Measurements from ENCODE around the gene KIRREL3.

Gene KIRREL3

GRCh38 chr11:127000291-127000968 lies at the start of gene KIRREL3:
Gene KIRREL3, minus strand, starts transcription at chr11:127000770.
- peaks cover 52% of the 10 kb centered on the region for H3K27me3 ChIP-seq (ENCODE audit: low read depth)
- no peaks in the 10 kb centered on the region for H3K9me3 ChIP-seq
- in situ Hi-C loops (cut with MboI; ENCODE audit: low sequenced_read_pairs), result no loop called here
- no peak within 1 kb of the TSS for H3K4me3 ChIP-seq
- no peaks in the 10 kb centered on the region for H3K36me3 ChIP-seq (replicated peaks)
- no peaks in the 10 kb centered on the region for H3K4me1 ChIP-seq
- DNase-seq (ENCODE audit: low spot score in 2 of 2), result no peak

GRCh38 chr11:127050186-127050585 lies 49.6 kb upstream of the KIRREL3 start:
- Histone ChIP-seq H3K4me1 (no peaks in the 10 kb centered on the region), H3K36me3 (replicated peaks) (no peaks in the 10 kb centered on the region), H3K27me3 (ENCODE audit: low read depth) (no peaks in the 10 kb centered on the region), H3K4me3 (no peak overlapping the region), H3K9me3 (no peaks in the 10 kb centered on the region)
- in situ Hi-C loops (cut with MboI; ENCODE audit: low sequenced_read_pairs), result no loop called here
- DNase-seq (ENCODE audit: low spot score in 2 of 2), result no peak

GRCh38 chr11:127049486-127049885 lies 48.9 kb upstream of the KIRREL3 start:
- in situ Hi-C loops (cut with MboI; ENCODE audit: low sequenced_read_pairs), result no loop called here
- Histone ChIP-seq H3K4me1 (no peaks in the 10 kb centered on the region), H3K4me3 (no peak overlapping the region), H3K27me3 (ENCODE audit: low read depth) (no peaks in the 10 kb centered on the region), H3K9me3 (no peaks in the 10 kb centered on the region), H3K36me3 (replicated peaks) (no peaks in the 10 kb centered on the region)
- DNase-seq (ENCODE audit: low spot score in 2 of 2), result no peak

GRCh38 chr11:127044535-127044934 lies 44.0 kb upstream of the KIRREL3 start:
- Histone ChIP-seq H3K4me3 (no peak overlapping the region), H3K27me3 (ENCODE audit: low read depth) (peaks cover 5% of the 10 kb centered on the region; the same call in 1 of the 2 replicates), H3K9me3 (no peaks in the 10 kb centered on the region), H3K4me1 (no peaks in the 10 kb centered on the region), H3K36me3 (replicated peaks) (no peaks in the 10 kb centered on the region)
- in situ Hi-C loops (cut with MboI; ENCODE audit: low sequenced_read_pairs), result no loop called here
- no peak for DNase-seq (ENCODE audit: low spot score in 2 of 2)

- Histone ChIP-seq H3K4me3 (no peak overlapping the region), H3K36me3 (replicated peaks) (no peaks in the 10 kb centered on the region), H3K27me3 (ENCODE audit: low read depth) (peaks cover 5% of the 10 kb centered on the region; the same call in 1 of the 2 replicates), H3K4me1 (no peaks in the 10 kb centered on the region), H3K9me3 (no peaks in the 10 kb centered on the region)
- DNase-seq (ENCODE audit: low spot score in 2 of 2), result no peak
- in situ Hi-C loops (cut with MboI; ENCODE audit: low sequenced_read_pairs), result no loop called here
These were observed 41.9 kb upstream of the KIRREL3 start for GRCh38 chr11:127042445-127042844.

GRCh38 chr11:127039591-127039990 lies 39.0 kb upstream of the KIRREL3 start:
- Histone ChIP-seq H3K36me3 (replicated peaks) (no peaks in the 10 kb centered on the region), H3K4me3 (no peak overlapping the region), H3K4me1 (no peaks in the 10 kb centered on the region), H3K9me3 (no peaks in the 10 kb centered on the region), H3K27me3 (ENCODE audit: low read depth) (peaks cover 5% of the 10 kb centered on the region; the same call in 1 of the 2 replicates)
- DNase-seq (ENCODE audit: low spot score in 2 of 2), result no peak
- in situ Hi-C loops (cut with MboI; ENCODE audit: low sequenced_read_pairs), result no loop called here

GRCh38 chr11:127037596-127037995 lies 37.0 kb upstream of the KIRREL3 start:
- H3K9me3 ChIP-seq, result no peaks in the 10 kb centered on the region
- no peaks in the 10 kb centered on the region for H3K4me1 ChIP-seq
- in situ Hi-C loops (cut with MboI; ENCODE audit: low sequenced_read_pairs), result no loop called here
- H3K36me3 ChIP-seq (replicated peaks), result no peaks in the 10 kb centered on the region
- peaks cover 5% of the 10 kb centered on the region; the same call in 1 of the 2 replicates for H3K27me3 ChIP-seq (ENCODE audit: low read depth)
- H3K4me3 ChIP-seq, result no peak overlapping the region
- no peak for DNase-seq (ENCODE audit: low spot score in 2 of 2)

- DNase-seq (ENCODE audit: low spot score in 2 of 2), result no peak
- Histone ChIP-seq H3K9me3 (no peaks in the 10 kb centered on the region), H3K4me3 (no peak overlapping the region), H3K27me3 (ENCODE audit: low read depth) (peaks cover 5% of the 10 kb centered on the region; the same call in 1 of the 2 replicates), H3K36me3 (replicated peaks) (no peaks in the 10 kb centered on the region), H3K4me1 (no peaks in the 10 kb centered on the region)
- in situ Hi-C loops (cut with MboI; ENCODE audit: low sequenced_read_pairs), result no loop called here
These were observed 36.4 kb upstream of the KIRREL3 start for GRCh38 chr11:127037001-127037400.

GRCh38 chr11:127035824-127036223 lies 35.3 kb upstream of the KIRREL3 start:
- no peak for DNase-seq (ENCODE audit: low spot score in 2 of 2)
- no peak overlapping the region for H3K4me3 ChIP-seq

GRCh38 chr11:127034973-127035372 lies 34.4 kb upstream of the KIRREL3 start:
- in situ Hi-C loops (cut with MboI; ENCODE audit: low sequenced_read_pairs), result no loop called here
- Histone ChIP-seq H3K4me3 (no peak overlapping the region), H3K27me3 (ENCODE audit: low read depth) (no peaks in the 10 kb centered on the region), H3K36me3 (replicated peaks) (no peaks in the 10 kb centered on the region), H3K9me3 (no peaks in the 10 kb centered on the region), H3K4me1 (no peaks in the 10 kb centered on the region)
- no peak for DNase-seq (ENCODE audit: low spot score in 2 of 2)

More at GRCh38 chr11:127035824-127036223, 35.3 kb upstream of the KIRREL3 start:
- Histone ChIP-seq H3K36me3 (replicated peaks) (no peaks in the 10 kb centered on the region), H3K4me1 (no peaks in the 10 kb centered on the region), H3K9me3 (no peaks in the 10 kb centered on the region), H3K27me3 (ENCODE audit: low read depth) (no peaks in the 10 kb centered on the region)
- in situ Hi-C loops (cut with MboI; ENCODE audit: low sequenced_read_pairs), result no loop called here

GRCh38 chr11:127028648-127029047 lies 28.1 kb upstream of the KIRREL3 start:
- no peak overlapping the region for H3K4me3 ChIP-seq
- H3K4me1 ChIP-seq, result no peaks in the 10 kb centered on the region
- H3K27me3 ChIP-seq (ENCODE audit: low read depth), result no peaks in the 10 kb centered on the region
- H3K36me3 ChIP-seq (replicated peaks), result no peaks in the 10 kb centered on the region
- DNase-seq (ENCODE audit: low spot score in 2 of 2), result no peak
- in situ Hi-C loops (cut with MboI; ENCODE audit: low sequenced_read_pairs), result no loop called here
- H3K9me3 ChIP-seq, result no peaks in the 10 kb centered on the region

GRCh38 chr11:127027789-127028188 lies 27.2 kb upstream of the KIRREL3 start:
- in situ Hi-C loops (cut with MboI; ENCODE audit: low sequenced_read_pairs), result no loop called here
- Histone ChIP-seq H3K36me3 (replicated peaks) (no peaks in the 10 kb centered on the region), H3K27me3 (ENCODE audit: low read depth) (no peaks in the 10 kb centered on the region), H3K4me3 (no peak overlapping the region), H3K4me1 (no peaks in the 10 kb centered on the region), H3K9me3 (no peaks in the 10 kb centered on the region)
- DNase-seq (ENCODE audit: low spot score in 2 of 2), result no peak

- Histone ChIP-seq H3K4me1 (no peaks in the 10 kb centered on the region), H3K4me3 (no peak overlapping the region), H3K9me3 (no peaks in the 10 kb centered on the region), H3K36me3 (replicated peaks) (no peaks in the 10 kb centered on the region), H3K27me3 (ENCODE audit: low read depth) (no peaks in the 10 kb centered on the region)
- no peak for DNase-seq (ENCODE audit: low spot score in 2 of 2)
- in situ Hi-C loops (cut with MboI; ENCODE audit: low sequenced_read_pairs), result no loop called here
These were observed 26.4 kb upstream of the KIRREL3 start for GRCh38 chr11:127027000-127027399.

- Histone ChIP-seq H3K9me3 (no peaks in the 10 kb centered on the region), H3K36me3 (replicated peaks) (no peaks in the 10 kb centered on the region), H3K4me1 (no peaks in the 10 kb centered on the region), H3K4me3 (no peak overlapping the region), H3K27me3 (ENCODE audit: low read depth) (no peaks in the 10 kb centered on the region)
- no peak for DNase-seq (ENCODE audit: low spot score in 2 of 2)
- in situ Hi-C loops (cut with MboI; ENCODE audit: low sequenced_read_pairs), result no loop called here
These were observed 23.4 kb upstream of the KIRREL3 start for GRCh38 chr11:127023991-127024390.

All from HAP-1 (cell line).